ENCODE results near the gene MANSC4. TPM values are rescaled to one million over a fixed set of nuclear protein-coding genes. Genes with fewer than 3 reads are reported as not detected.

The MANSC4 gene
- total and polyA plus RNA-seq, 9 of the 15 experiments (the other 6 are each of a cell fraction or from before 2014, with no cell fraction given): not detected

DNA sequence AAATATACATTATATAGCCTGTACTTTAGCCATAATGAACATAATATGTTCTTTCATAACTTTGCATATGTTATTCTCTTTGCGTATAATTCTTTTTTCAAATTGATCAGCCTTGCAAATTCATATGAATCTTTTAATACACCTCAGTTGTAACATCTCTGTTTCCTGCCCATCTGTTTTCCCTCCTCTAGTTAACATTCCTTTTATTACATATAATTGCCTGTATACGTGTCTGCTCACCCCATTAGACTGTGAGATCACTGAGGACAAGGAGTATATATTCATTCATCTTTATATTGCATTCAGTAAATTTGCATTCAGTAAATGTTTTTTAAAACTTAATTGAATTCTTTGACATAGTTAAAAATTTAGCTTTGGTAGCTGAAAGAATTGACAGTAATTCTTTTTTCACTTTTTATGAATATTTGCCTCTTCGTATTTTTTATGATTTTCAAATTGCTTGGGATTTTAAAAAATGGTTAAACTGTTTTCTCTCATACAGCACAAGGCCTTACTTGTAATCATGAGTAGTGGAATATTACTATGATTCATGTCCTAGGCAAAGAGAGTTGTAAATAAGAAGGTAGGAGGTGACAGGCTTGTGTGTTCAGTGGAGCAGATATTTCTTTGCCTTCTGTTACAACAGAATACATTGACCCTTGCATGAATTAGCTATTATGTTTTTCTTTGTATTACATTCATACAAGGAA, 32.8 kb downstream of the MANSC4 start:
- no peak for DNase-seq (ENCODE audit: extremely low read depth in 1 of 4, low spot score in 3 of 4)
- ATAC-seq: no peak
- ChIA-PET CTCF (ENCODE audit: low intra/inter-chr PET ratio) (no interaction called here), POLR2A (interaction anchor here (0.9 to 1.3 kb wide), 2 partner anchors 8 to 25 kb away, joined by 3 to 7 read pairs; no protein-coding TSS in a partner anchor)
- H3K27me3 ChIP-seq (ENCODE audit: control insufficient read depth in 2 of 2, insufficient read depth in 2 of 2, low read length in 2 of 2): no peaks in the 10 kb centered on the region
- no peaks in the 10 kb centered on the region for H3K9me3 ChIP-seq (replicated peaks; ENCODE audit: control insufficient read depth, insufficient read depth, low read depth, low read length)
- H3K9ac ChIP-seq (ENCODE audit: insufficient read depth in 1 of 2, low read depth in 2 of 2, low read length in 2 of 2): no peak overlapping the region
- H2AFZ ChIP-seq (ENCODE audit: low read depth, low read length): no peak overlapping the region
- no TSS peak for BruUV-seq (replicated peaks)
- peaks cover 8% of the 10 kb centered on the region; the same call in 2 of the 3 replicates for H3K79me2 ChIP-seq (ENCODE audit: control insufficient read depth, insufficient read depth, low read length)
- H3K27ac ChIP-seq (ENCODE audit: extremely low read depth, low read depth, low read length): no peak overlapping the region
- TF ChIP-seq E2F6 (IDR thresholded peaks at IDR 0.05; ENCODE audit: borderline replicate concordance in 1 of 2, extremely low read depth in 1 of 2, insufficient read depth in 1 of 2, insufficient read length in 1 of 2, low read depth in 1 of 2, low read length in 1 of 2, poor library complexity in 1 of 2, severe bottlenecking in 1 of 2) (no peak), BRF1 (IDR thresholded peaks at IDR 0.05; ENCODE audit: borderline replicate concordance, extremely low read depth, insufficient read length) (no peak), FOXJ3 (CRISPR knock-in tag; IDR thresholded peaks at IDR 0.05) (no peak), USF1 (CRISPR knock-in tag; IDR thresholded peaks at IDR 0.05) (no peak), ZKSCAN8 (CRISPR knock-in tag; IDR thresholded peaks at IDR 0.05) (no peak), NR2C1 (IDR thresholded peaks at IDR 0.05) (no peak), NR2C1 (tag; IDR thresholded peaks at IDR 0.05) (no peak), NR3C1 (CRISPR knock-in tag; IDR thresholded peaks at IDR 0.05) (no peak), ZNF212 (CRISPR knock-in tag; IDR thresholded peaks at IDR 0.05) (no peak), LARP7 (IDR thresholded peaks at IDR 0.05) (no peak), KAT8 (IDR thresholded peaks at IDR 0.05; ENCODE audit: low read depth) (no peak), MCM2 (IDR thresholded peaks at IDR 0.05; ENCODE audit: low read depth) (no peak), ZNF609 (CRISPR knock-in tag; IDR thresholded peaks at IDR 0.05; ENCODE audit: borderline replicate concordance) (no peak), GABPB1 (CRISPR knock-in tag; IDR thresholded peaks at IDR 0.05) (no peak), ZNF830 (CRISPR knock-in tag; IDR thresholded peaks at IDR 0.05) (no peak), TCF7L2 (IDR thresholded peaks at IDR 0.05; ENCODE audit: low read depth, low read length) (no peak)
- H3K36me3 ChIP-seq (ENCODE audit: control insufficient read depth, insufficient read depth, low read length): peaks cover 70% of the 10 kb centered on the region
- intact Hi-C loops (cut with micrococcal nuclease) (no loop called here), in situ Hi-C loops (cut with MboI) (loop anchor here (10.0 kb wide), 1 partner anchor 418 kb away; no protein-coding TSS in a partner anchor)
- H3K4me3 ChIP-seq: no peak overlapping the region
- H4K20me1 ChIP-seq (replicated peaks; ENCODE audit: control insufficient read depth, insufficient read depth, low read length): no peaks in the 10 kb centered on the region
- H3K4me2 ChIP-seq (ENCODE audit: insufficient read depth, low read length): no peak overlapping the region
- 86% methylated on average over 3 of the region's 3 CpGs for WGBS (ENCODE audit: insufficient coverage, low coverage, missing lambda C conversion rate)
- no peaks in the 10 kb centered on the region for H3K9me1 ChIP-seq (ENCODE audit: control insufficient read depth, insufficient read depth, low read length)
- peaks cover 5 to 8% of the 10 kb centered on the region in 2 experiments; a peak in 3 of 5 replicates for H3K4me1 ChIP-seq (replicated peaks in 1 of 2; ENCODE audit: control insufficient read depth in 2 of 2, insufficient read depth in 2 of 2, low read length in 2 of 2)
- no peak for FAIRE-seq

Measured in K562 (cell line).